Measurements from ENCODE around the gene AUTS2.

- TF ChIP-seq FOXA1 (IDR thresholded peaks at IDR 0.05) (no peak), SUZ12 (IDR thresholded peaks at IDR 0.05) (no peak), SP1 (IDR thresholded peaks at IDR 0.05) (no peak), LEF1 (IDR thresholded peaks at IDR 0.05; ENCODE audit: borderline replicate concordance) (no peak), BHLHE40 (IDR thresholded peaks at IDR 0.05; ENCODE audit: borderline replicate concordance) (no peak)
Observed at GRCh38 chr7:69910150-69910549, 311.9 kb downstream of the AUTS2 start.
